ENCODE data around the gene FCRL4. TPM values are rescaled to one million over a fixed set of nuclear protein-coding genes. Genes with fewer than 3 reads are reported as not detected.

Gene FCRL4
- not detected in 2 replicates for total RNA-seq (ENCODE audit: low replicate concordance)

DNA sequence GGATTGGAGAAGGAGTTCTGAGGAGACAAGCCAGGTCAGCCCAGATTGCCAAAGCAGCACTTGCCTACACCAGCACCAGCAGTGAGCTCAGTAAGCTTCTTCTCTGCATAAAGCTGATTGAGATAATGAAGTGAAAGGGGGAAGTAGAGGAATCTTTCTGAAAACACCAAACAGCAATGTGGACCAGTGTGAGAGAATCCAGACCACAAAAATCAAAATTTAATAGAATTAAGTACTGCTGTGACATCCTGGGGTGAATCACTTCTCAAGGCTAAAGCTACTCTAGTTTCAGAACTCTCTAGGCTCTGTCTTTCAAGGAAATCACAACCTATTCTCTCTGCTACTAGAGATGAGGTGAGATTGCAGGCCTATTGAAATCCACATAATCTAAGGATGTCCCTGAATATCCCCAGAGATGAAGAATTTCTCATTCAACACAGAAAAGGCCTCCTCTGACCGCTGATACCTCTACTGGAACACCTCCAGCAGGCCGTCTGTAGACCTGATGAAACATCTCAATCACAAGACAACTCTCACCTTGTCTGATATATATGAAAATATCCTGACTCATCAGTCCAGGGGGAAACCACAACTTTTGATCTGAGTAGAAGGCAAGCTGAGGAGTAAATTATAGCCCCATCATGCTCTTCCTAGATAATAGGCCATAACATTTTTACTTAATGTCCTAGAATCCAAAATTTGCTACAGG, at the start of gene FCRL4:
Gene FCRL4 (minus strand): TSS at position 127 of the 709 bp plus-strand sequence. CDS start 141 bp downstream, outside the sequence.

DNA sequence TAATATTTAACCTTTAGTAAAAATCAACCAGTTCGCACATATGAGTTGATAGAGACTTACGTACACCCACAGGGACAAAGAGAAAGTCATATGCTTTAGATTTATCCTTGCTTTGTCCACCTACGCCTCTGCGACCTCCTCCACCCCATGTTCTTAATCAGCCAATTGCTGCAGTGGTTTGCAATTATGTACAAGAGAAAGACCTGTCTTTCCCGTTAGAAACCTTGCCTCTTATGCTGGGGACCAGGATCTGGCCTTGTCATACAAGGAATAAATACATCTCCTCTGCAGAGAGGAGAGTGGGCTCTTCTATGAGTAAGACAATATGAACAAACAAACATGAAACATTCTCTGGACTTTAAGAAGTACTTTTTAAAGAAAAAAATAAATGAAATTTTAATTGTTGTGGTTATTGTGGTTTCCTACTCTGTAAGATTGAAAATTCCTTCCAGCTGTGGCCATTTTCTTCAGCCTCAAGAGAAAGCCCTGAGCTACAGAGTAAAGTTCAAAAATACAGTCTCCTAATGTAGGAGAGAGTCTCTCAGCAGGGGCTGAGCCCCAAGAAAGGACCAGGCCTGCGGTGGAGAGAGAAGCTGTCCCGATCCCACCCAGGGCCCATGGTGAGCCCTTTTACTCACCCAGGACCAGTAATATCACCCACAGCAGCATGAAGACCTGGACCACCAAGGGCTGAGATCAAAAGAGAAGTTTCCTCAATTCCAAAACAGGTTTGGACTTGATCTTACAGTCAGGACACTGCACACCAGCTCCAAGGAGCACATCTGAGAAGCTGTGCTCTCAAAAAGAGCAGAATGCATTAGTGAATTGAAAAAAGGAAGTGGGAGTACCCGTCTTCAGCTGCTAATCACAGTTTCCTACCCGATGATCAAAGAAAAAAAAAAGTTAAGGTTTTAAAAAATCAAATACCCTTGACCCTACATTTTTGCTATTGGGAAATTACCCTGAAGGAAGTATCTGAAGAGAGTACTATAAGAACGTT, 45.9 kb downstream of the FCRL4 start, which contains the start of gene FCRL5:
Gene FCRL5 (minus strand): TSS at position 822 of the 1,000 bp plus-strand sequence. CDS start 153 bp downstream, at position 669.

Other genes starting within 250 kb of the FCRL4 start
- gene FCRL5, start 45.6 kb downstream of the FCRL4 start, total RNA-seq (ENCODE audit: low replicate concordance) = not detected in 2 replicates
- gene FCRL3, start 102.7 kb upstream of the FCRL4 start, total RNA-seq (ENCODE audit: low replicate concordance) = not detected in 2 replicates
- not detected in 2 replicates for gene FCRL2, start 179.0 kb upstream of the FCRL4 start, total RNA-seq (ENCODE audit: low replicate concordance)
- 0.35 TPM in 1 of 2 replicates, not detected in the other for gene FCRL1, start 222.0 kb upstream of the FCRL4 start, total RNA-seq (ENCODE audit: low replicate concordance)
- not detected in 2 replicates for gene CD5L, start 243.7 kb upstream of the FCRL4 start, total RNA-seq (ENCODE audit: low replicate concordance)